ENCODE data around the gene CYB561D1.

Gene CYB561D1

GRCh38 chr1:109482242-109482641 is 11.7 kb upstream of the CYB561D1 start:
- DNase-seq, result no peak

- DNase-seq, result no peak
Observed at GRCh38 chr1:109482791-109483671, 10.9 kb upstream of the CYB561D1 start.

- peak; percentile 88 for DNase-seq
Observed at GRCh38 chr1:109483672-109484518, 10.0 kb upstream of the CYB561D1 start, which contains the start of gene ATXN7L2. Gene ATXN7L2, plus strand, starts transcription at chr1:109483905. Its CDS starts 49 bp downstream, at chr1:109483954.

- no peak for DNase-seq
Observed at GRCh38 chr1:109484519-109484975, 9.3 kb upstream of the CYB561D1 start.

- DNase-seq, result no peak
Observed at GRCh38 chr1:109485001-109485400, 8.9 kb upstream of the CYB561D1 start.

- DNase-seq, result no peak
Observed at GRCh38 chr1:109487261-109487660, 6.6 kb upstream of the CYB561D1 start.

- no peak for DNase-seq
Observed at GRCh38 chr1:109488201-109488600, 5.7 kb upstream of the CYB561D1 start.

- DNase-seq, result no peak
Observed at GRCh38 chr1:109488696-109489095, 5.2 kb upstream of the CYB561D1 start.

- DNase-seq, result peak; percentile 70
Observed at GRCh38 chr1:109490029-109490933, 3.6 kb upstream of the CYB561D1 start.

GRCh38 chr1:109490934-109491302 is 3.0 kb upstream of the CYB561D1 start:
- DNase-seq, result no peak

- no peak for DNase-seq
Observed at GRCh38 chr1:109491372-109491771, 2.5 kb upstream of the CYB561D1 start.

- DNase-seq, result no peak
Observed at GRCh38 chr1:109492779-109493178, 1.1 kb upstream of the CYB561D1 start.

GRCh38 chr1:109493227-109493626 is 667 bp upstream of the CYB561D1 start:
- DNase-seq, result no peak

GRCh38 chr1:109495738-109496137 is 1.8 kb downstream of the CYB561D1 start:
- DNase-seq, result no peak

GRCh38 chr1:109497449-109498160 is 3.7 kb downstream of the CYB561D1 start:
- no peak for DNase-seq

GRCh38 chr1:109498161-109498801 is 4.4 kb downstream of the CYB561D1 start:
- DNase-seq, result peak; percentile 33

GRCh38 chr1:109499081-109499480 is 5.2 kb downstream of the CYB561D1 start:
- DNase-seq, result no peak

GRCh38 chr1:109499661-109500536 is 6.0 kb downstream of the CYB561D1 start:
- DNase-seq, result peak; percentile 51

GRCh38 chr1:109500941-109501381 is 7.1 kb downstream of the CYB561D1 start:
- DNase-seq, result no peak
